Measurements from ENCODE around the gene MOB1B.

Gene MOB1B

DNA sequence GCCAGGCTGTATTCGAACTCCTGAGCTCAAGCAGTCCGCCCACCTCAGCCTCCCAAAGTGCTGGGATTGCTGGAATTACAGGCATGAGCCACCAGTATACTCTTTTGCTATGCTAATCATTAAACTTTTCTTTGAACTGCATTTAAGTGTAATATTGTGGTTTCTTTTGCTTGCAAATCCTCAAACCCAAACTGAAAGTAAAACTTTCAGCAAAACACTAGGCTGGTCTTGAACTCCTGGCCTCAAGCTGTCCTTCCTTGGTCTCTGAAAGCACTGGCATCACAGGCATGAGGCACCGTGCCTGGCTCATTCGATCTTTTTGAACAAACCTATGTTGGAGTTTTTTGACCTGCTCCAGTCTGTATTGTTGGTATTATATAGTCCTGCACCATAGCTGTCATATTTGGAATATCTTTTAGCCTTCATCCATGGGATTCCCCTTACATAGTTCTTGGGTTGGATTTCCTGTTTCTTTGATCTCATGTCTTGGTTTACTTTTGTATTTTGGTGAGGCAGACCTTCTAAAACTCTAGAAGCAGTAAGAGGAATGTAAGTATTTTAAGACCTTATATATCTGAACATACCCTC is 34.1 kb downstream of the MOB1B start:
- H3K27ac ChIP-seq = no peak overlapping the region
- in situ Hi-C loops (cut with HindIII; ENCODE audit: low pct_ligation_motif_present, low sequenced_read_pairs) = no loop called here
- no peak for TF ChIP-seq CTCF (IDR thresholded peaks at IDR 0.05; ENCODE audit: low read depth, low read length, missing control alignments)

GRCh38 chr4:70938086-70938485 is 35.9 kb downstream of the MOB1B start:
- TF ChIP-seq CTCF (IDR thresholded peaks at IDR 0.05; ENCODE audit: low read depth, low read length, missing control alignments) = no peak
- no peak overlapping the region for H3K27ac ChIP-seq
- H3K36me3 ChIP-seq (replicated peaks) = no peaks in the 10 kb centered on the region
- H3K4me3 ChIP-seq (ENCODE audit: low read depth, low read length) = no peak overlapping the region
- H3K27me3 ChIP-seq (replicated peaks) = no peaks in the 10 kb centered on the region
- DNase-seq = no peak
- in situ Hi-C loops (cut with HindIII; ENCODE audit: low pct_ligation_motif_present, low sequenced_read_pairs) = no loop called here

More for the DNA sequence above, 34.1 kb downstream of the MOB1B start:
- no peak overlapping the region for H3K4me3 ChIP-seq (ENCODE audit: low read depth, low read length)
- H3K36me3 ChIP-seq (replicated peaks) = no peaks in the 10 kb centered on the region
- no peak for DNase-seq
- H3K27me3 ChIP-seq (replicated peaks) = no peaks in the 10 kb centered on the region

DNA sequence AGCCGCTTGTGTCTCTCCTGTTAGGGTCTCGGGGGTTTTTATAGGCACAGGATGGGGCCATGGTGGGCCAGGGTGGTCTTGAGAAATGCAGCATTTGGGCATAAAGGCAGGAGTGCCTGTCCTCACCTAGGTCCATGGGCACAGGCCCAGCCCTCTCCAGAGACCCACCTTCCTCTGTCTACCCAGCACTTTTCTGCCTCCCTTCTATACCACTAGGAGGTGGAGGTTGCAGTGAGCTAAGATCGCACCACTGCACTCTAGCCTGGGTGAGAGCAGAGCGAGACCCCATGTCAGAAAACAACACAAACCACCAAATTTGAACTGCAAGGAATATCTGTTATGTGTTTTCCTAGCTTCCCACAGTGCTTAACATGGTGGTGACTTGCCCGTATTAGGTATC is 38.0 kb downstream of the MOB1B start:
- in situ Hi-C loops (cut with HindIII; ENCODE audit: low pct_ligation_motif_present, low sequenced_read_pairs) = no loop called here
- no peak for DNase-seq
- Histone ChIP-seq H3K27me3 (replicated peaks) (no peaks in the 10 kb centered on the region), H3K4me3 (ENCODE audit: low read depth, low read length) (no peak overlapping the region), H3K36me3 (replicated peaks) (no peaks in the 10 kb centered on the region), H3K27ac (no peak overlapping the region)
- TF ChIP-seq CTCF (IDR thresholded peaks at IDR 0.05; ENCODE audit: low read depth, low read length, missing control alignments) = no peak

DNA sequence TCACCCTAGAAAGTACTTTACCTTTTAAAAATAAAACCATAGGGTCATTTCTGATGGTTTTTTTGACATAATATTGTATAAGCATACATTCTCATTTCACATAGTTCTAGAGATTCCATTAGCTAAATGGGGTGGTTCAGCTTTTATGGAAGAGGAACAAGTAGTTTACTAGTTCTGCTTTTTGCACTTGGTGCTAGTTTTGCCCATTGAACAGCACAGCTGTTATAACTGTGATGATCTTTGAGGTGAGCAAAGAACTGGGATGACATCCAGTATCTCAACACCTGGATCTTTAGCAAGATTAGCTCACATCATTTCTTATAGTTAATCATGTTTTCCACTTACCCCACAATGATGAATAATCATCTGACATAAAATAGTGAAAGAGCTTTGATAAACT is 40.9 kb downstream of the MOB1B start:
- H3K27ac ChIP-seq = no peak overlapping the region
- in situ Hi-C loops (cut with HindIII; ENCODE audit: low pct_ligation_motif_present, low sequenced_read_pairs) = no loop called here
- H3K36me3 ChIP-seq (replicated peaks) = no peaks in the 10 kb centered on the region

DNA sequence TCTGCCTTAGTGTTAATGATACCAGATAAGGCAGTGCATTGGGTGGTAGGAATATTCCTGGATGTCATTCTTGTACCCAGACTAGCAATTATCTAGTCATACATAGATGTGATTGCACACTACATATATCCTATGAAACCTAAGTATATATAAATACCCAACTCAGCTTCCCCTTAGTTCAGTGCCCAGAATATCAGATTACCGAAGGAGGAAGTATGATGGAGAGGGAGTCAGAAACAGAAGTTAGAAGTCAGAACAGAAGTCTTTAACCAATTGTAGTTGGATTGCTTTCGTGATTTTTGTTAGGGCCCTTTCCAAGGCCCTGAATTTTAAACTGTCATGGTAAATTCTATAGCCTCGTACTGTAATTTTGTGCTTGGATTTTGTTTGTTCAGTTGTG is 42.9 kb downstream of the MOB1B start:
- no peak for TF ChIP-seq CTCF (IDR thresholded peaks at IDR 0.05; ENCODE audit: low read depth, low read length, missing control alignments)
- H3K27me3 ChIP-seq (replicated peaks) = no peaks in the 10 kb centered on the region
- H3K27ac ChIP-seq = peak overlapping the region; percentile 31
- no peak overlapping the region for H3K4me3 ChIP-seq (ENCODE audit: low read depth, low read length)
- in situ Hi-C loops (cut with HindIII; ENCODE audit: low pct_ligation_motif_present, low sequenced_read_pairs) = no loop called here
- DNase-seq = no peak
- no peaks in the 10 kb centered on the region for H3K36me3 ChIP-seq (replicated peaks)

More for the DNA sequence above, 40.9 kb downstream of the MOB1B start:
- Histone ChIP-seq H3K4me3 (ENCODE audit: low read depth, low read length) (no peak overlapping the region), H3K27me3 (replicated peaks) (no peaks in the 10 kb centered on the region)
- DNase-seq = no peak
- no peak for TF ChIP-seq CTCF (IDR thresholded peaks at IDR 0.05; ENCODE audit: low read depth, low read length, missing control alignments)

DNA sequence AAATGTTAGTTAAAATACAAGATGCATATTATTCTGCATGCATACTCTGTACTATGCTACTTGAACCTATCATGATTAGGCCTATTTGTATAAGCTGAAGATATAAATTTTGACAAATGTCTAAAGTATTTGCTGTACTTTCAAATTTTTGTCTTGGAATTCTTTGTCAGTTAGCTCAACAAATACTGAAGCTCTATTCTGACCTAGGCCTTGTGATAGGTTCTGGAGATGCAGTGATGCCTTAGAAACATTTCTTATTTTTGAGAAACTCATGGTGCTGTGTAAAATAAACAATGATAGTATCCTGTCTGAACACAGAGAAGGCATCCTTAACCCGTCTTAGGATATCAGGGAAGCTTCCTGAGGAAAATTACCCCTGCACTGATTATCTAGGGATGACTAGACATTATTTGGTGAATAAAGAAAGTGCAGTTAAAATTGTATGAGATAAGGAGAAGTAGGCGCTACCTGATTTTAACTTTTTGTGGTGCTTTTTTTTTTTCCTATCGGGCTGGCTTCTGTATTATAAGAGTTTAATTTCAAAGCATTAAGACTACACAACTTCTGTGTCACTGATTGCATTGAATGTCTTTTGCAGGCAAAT is 43.4 kb downstream of the MOB1B start:
- no peak overlapping the region for H3K4me3 ChIP-seq (ENCODE audit: low read depth, low read length)
- peak; percentile 18 for DNase-seq
- no peaks in the 10 kb centered on the region for H3K27me3 ChIP-seq (replicated peaks)
- H3K27ac ChIP-seq = peak overlapping the region; percentile 53
- no peak for TF ChIP-seq CTCF (IDR thresholded peaks at IDR 0.05; ENCODE audit: low read depth, low read length, missing control alignments)
- in situ Hi-C loops (cut with HindIII; ENCODE audit: low pct_ligation_motif_present, low sequenced_read_pairs) = no loop called here
- H3K36me3 ChIP-seq (replicated peaks) = no peaks in the 10 kb centered on the region
